GM12874 (cell line): ENCODE results near the gene GSPT1.

Experiments
- TF ChIP-seq, protein P1 (sequence below): IDR thresholded peaks from 2 replicates; pipeline ENCODE4 v1.5.1; 2011; ENCODE audit warnings: low read depth, mild to moderate bottlenecking, control low read depth, low read length, moderate library complexity; ENCODE audit not compliant: insufficient read depth

Gene GSPT1

DNA sequence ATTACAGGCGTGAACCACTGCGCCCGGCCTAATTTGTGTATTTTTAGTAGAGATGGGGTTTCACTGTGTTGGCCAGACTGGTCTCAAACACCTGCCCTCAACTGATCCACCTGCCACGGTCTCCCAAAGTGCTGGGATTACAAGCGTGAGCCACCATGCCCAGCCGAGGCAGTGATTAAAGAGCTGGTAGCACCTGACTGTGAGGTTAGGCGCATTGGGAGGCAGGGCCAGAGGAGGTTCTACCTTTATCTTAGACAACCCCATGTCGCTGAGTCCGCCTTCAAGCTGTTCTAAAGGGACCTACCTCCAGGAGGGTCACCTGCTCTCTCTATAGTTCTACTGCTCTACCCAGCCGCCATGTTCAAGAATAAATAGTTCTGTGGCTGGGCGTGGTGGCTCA lies 72.5 kb downstream of the GSPT1 start:
- TF ChIP-seq, protein P1, sequence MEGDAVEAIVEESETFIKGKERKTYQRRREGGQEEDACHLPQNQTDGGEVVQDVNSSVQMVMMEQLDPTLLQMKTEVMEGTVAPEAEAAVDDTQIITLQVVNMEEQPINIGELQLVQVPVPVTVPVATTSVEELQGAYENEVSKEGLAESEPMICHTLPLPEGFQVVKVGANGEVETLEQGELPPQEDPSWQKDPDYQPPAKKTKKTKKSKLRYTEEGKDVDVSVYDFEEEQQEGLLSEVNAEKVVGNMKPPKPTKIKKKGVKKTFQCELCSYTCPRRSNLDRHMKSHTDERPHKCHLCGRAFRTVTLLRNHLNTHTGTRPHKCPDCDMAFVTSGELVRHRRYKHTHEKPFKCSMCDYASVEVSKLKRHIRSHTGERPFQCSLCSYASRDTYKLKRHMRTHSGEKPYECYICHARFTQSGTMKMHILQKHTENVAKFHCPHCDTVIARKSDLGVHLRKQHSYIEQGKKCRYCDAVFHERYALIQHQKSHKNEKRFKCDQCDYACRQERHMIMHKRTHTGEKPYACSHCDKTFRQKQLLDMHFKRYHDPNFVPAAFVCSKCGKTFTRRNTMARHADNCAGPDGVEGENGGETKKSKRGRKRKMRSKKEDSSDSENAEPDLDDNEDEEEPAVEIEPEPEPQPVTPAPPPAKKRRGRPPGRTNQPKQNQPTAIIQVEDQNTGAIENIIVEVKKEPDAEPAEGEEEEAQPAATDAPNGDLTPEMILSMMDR: no peak

DNA sequence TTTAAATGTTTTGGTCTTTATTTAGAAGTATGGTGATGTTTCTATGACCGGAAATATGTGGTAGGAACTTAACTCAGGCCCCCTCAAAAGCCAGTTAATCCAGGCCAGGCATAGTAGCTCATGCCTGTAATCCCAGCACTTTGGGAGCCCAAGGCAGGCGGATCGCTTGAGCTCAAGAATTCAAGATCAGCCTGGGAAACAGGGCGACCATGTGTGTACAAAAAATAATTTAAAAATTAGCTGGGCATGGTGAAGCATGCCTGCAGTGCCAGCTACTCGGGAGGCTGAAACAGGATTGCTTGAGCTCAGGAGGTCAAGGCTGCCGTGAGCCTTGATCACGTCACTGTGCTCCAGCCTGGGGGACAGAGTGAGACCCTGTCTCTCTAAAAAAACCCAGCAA lies 74.7 kb downstream of the GSPT1 start:
- TF ChIP-seq, protein P1: no peak

DNA sequence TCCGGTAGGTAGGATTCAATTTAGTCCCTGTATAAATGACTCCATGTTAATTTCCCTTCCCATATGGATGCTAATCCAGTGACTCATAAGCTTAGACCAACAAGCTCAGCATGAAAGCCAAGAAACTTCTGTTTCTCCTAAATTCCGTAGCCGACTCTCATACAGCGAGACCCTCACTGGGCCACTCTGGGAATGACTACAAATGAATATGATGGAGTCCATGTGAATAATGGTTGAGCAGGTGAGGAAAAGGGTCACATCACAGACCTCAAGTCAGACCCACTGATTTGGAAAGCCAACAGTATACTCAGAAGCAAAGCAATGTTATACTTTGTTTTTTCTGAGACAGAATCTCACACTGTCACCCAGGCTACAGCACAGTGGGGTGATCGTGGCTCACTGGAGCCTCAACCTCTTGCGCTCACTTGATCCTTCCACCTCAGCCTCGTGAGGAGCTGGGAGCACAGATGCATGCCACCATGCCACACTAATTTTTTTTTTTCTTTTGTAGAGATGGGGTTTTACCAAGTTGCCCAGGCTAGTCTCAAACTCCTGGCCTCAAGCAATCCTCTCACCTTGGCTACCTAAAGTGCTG lies 79.0 kb downstream of the GSPT1 start:
- TF ChIP-seq, protein P1: no peak

DNA sequence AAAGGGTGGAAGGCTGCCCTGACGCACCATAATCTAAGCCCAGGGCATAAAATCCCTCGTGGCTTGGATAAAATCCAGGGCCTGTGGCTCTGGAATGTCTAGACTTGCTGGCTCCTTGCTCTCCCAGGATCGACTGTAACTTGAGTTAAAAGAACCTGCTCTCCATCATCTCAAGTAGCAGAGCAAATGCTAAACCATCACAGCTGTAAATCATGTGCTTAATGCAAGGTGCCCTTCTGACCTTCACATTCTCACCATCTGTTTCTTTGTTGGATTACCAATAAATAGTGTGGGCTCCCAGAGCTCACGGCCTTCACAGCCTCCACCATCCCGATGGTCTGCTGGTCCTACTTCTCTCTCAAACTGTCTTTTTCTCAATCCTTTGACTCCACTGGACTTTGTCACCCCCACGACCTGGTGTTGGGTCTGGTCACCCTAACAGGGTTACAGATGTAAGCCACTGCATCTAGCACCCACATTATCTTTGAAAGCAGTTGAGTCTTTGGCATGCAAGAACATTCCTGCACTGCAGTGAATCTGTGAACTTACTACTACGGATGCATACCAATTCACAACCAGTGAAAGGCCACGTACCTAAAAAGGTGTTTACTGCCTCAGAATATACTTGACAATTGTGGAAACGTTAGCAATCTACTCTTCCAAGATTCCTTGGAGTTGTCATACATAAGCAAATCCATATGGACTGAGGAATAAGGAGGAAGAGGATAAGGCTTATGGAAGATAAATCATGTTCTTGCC lies 79.7 kb downstream of the GSPT1 start:
- TF ChIP-seq, protein P1: no peak

DNA sequence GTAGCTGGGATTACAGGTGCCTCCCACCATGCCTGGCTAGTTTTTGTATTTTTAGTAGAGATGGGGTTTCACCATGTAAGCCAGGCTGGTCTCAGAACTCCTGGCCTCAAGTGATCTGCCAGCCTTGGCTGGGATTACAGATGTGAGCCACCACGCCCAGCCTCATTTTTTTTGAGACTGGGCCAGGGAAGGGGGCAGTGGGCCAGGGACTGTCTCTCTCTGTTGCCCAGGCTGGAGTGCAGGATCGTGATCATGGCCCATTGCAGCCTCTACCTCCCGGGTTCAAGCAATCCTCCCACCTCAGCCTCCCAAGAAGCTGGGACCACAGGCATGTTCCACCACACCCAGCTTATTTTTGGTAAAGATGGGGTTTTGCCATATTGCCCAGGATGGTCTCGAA lies 80.4 kb downstream of the GSPT1 start:
- TF ChIP-seq, protein P1: no peak

DNA sequence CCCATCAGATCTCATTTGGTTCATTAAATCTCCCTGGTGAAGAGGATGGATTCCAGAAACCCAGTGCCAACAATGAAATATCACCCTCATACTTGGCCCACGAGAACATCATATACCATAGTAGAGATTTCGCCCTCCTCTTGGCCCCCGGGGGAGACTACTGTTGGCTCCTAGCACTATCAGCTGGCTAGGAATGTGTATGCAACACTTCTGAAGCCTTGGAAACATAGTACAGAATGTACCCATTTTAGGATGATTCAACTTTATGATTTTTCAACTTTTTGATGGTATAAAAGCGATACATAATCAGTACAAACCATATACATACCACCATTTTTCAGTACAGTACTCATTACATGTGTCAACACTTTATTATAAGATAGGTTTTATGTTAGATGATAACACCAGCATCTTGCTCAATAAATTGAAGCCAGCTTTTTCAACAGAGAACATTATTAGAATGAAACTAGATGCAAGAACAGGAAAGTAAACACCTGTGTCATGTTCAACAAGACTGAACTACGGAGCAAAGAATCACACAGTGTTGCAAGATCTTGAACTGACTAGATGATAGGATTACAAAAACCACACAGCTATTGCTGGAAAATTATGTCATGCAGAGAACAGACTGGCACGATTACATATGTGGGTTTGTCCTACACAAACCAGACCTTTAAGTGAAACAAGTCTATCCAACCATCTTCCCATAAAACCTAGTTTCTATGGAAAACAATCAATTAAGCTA lies 81.6 kb downstream of the GSPT1 start:
- TF ChIP-seq, protein P1: no peak

DNA sequence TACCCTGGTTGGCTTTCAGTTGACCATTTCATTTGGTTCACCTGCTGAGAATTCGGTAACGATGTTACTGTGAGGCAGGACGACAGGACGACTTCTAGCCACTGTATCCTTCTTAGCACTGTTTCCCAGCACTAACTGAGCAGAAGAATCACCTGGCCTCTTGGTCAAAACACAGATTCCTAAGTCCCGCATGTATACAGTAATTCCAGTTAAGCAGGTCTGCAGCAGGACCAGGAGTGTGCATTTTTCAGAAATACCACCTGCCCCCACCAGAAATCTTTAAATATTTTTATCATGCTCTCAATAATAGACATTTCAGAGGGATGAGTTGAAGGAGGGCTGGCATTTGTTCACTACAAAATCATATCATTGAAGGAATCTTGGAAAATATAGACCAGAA lies 87.1 kb downstream of the GSPT1 start:
- TF ChIP-seq, protein P1: no peak
